Measurements from ENCODE around the gene HIBADH.

DNA sequence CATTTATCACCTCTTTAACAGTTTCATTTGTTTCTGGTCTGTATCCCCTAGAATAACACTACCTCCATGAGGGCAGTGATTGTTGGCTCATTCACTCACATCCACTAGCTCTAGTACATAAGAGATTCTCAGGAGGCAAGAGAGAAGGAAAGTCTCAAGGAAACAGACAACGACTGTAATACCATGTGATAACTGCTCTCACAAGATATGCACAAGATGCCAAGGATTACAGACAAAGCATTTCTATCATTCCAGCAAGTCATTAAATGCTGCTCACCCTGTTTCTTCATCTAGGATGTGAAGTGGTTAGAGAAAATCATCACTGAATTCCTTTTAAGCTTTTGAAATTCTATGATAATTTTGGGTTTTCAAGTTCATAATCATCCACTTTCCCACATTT is 115.3 kb downstream of the HIBADH start:
- TF ChIP-seq, protein P1, sequence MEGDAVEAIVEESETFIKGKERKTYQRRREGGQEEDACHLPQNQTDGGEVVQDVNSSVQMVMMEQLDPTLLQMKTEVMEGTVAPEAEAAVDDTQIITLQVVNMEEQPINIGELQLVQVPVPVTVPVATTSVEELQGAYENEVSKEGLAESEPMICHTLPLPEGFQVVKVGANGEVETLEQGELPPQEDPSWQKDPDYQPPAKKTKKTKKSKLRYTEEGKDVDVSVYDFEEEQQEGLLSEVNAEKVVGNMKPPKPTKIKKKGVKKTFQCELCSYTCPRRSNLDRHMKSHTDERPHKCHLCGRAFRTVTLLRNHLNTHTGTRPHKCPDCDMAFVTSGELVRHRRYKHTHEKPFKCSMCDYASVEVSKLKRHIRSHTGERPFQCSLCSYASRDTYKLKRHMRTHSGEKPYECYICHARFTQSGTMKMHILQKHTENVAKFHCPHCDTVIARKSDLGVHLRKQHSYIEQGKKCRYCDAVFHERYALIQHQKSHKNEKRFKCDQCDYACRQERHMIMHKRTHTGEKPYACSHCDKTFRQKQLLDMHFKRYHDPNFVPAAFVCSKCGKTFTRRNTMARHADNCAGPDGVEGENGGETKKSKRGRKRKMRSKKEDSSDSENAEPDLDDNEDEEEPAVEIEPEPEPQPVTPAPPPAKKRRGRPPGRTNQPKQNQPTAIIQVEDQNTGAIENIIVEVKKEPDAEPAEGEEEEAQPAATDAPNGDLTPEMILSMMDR (conservative IDR thresholded peaks at IDR 0.05; ENCODE audit: low read length) = no peak
- no peak for TF ChIP-seq EZH2phosphoT487 (IDR thresholded peaks at IDR 0.05; ENCODE audit: borderline replicate concordance)

Data from Loucy (cell line).